ENCODE measurements around the gene THAP9. TPM values are rescaled to one million over a fixed set of nuclear protein-coding genes. Genes with fewer than 3 reads are reported as not detected.

The THAP9 gene
- total RNA-seq, 1 donor from 2014 or later: 1.9 TPM

- peaks cover 45% of the 10 kb centered on the region for H3K36me3 Mint-ChIP-seq (ENCODE audit: low read depth)
- intact Hi-C loops (cut with micrococcal nuclease): loop anchor here (5.0 to 10.0 kb wide), 4 partner anchors 244 to 586 kb away; partner anchors contain the start of genes HELQ, MRPS18C and PLAC8
- DNase-seq (ENCODE audit: low spot score): no peak
Measured at GRCh38 chr4:82868572-82868971, 32.0 kb upstream of the THAP9 start.

DNA sequence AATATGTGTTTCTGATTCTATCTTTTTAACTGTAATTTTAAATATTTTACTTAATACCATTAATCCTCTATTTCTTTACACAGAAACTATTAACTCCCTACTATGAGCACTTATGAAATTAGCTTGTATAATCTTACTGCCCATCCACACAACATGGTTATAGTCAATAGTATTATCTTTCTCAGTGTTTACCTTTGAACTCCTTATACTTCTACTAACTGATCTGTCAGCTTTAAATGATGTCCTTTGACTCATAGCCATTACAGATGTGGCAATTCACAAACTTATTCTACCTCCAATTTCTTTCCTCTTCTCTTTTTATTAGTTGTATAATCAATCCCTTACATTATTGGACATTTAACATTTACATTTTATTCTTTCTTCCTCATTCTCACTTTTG, 15.1 kb upstream of the THAP9 start:
- no peak for DNase-seq (ENCODE audit: low spot score)
- Mint-ChIP-seq H3K27ac (no peak overlapping the region), H3K4me1 (ENCODE audit: low read depth) (peaks cover 41% of the 10 kb centered on the region), H3K27me3 (ENCODE audit: insufficient read depth) (no peaks in the 10 kb centered on the region), H3K36me3 (ENCODE audit: low read depth) (peaks cover 28% of the 10 kb centered on the region), H3K4me3 (no peak overlapping the region), H3K9me3 (no peaks in the 10 kb centered on the region)
- intact Hi-C loops (cut with micrococcal nuclease): no loop called here

More at GRCh38 chr4:82868572-82868971, 32.0 kb upstream of the THAP9 start:
- Mint-ChIP-seq H3K27ac (no peak overlapping the region), H3K4me1 (ENCODE audit: low read depth) (peaks cover 37% of the 10 kb centered on the region), H3K4me3 (no peak overlapping the region), H3K27me3 (ENCODE audit: insufficient read depth) (no peaks in the 10 kb centered on the region), H3K9me3 (no peaks in the 10 kb centered on the region)

DNA sequence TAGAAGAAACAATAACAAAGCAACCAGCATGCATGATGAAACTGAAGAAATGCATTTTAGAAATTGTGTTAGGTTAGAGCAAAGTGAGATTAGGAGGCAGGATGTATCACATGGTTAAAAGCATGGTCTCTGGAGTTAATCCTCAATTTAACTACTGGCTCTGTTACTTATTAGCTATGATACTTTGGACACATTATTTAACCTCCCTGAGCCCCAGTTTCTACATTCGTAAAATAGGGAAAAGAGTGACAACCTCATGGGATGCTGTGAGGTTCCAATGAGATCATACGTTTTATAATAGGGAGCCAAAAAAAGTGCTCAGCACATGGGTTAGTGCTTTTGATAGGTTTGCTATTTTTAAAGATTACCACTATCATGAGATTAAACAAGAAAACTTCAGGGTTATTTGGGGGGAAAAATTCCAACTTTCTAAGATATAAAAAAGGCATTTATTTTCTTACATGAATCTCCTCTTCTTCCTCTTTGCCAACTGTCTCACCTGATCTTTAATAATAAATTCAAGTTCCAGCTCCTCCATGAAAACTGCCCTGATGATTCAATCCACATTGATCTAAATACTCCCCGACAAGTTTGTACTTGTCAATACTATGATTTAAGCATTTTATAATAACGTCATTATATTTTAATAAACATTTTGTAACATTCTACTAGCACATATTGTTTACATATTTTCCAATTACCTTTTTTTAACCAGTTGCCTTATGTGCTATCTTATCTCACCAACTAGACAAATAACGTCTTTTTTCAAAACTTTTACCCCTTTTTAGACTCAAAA, 14.2 kb upstream of the THAP9 start:
- DNase-seq (ENCODE audit: low spot score): no peak
- intact Hi-C loops (cut with micrococcal nuclease): no loop called here
- H3K27me3 Mint-ChIP-seq (ENCODE audit: insufficient read depth): no peaks in the 10 kb centered on the region
- H3K4me3 Mint-ChIP-seq: no peak overlapping the region
- H3K9me3 Mint-ChIP-seq: no peaks in the 10 kb centered on the region
- no peak overlapping the region for H3K27ac Mint-ChIP-seq
- peaks cover 22% of the 10 kb centered on the region for H3K36me3 Mint-ChIP-seq (ENCODE audit: low read depth)
- H3K4me1 Mint-ChIP-seq (ENCODE audit: low read depth): peaks cover 37% of the 10 kb centered on the region

- peaks cover 21% of the 10 kb centered on the region for H3K36me3 Mint-ChIP-seq (ENCODE audit: low read depth)
- peaks cover 52% of the 10 kb centered on the region for H3K4me1 Mint-ChIP-seq (ENCODE audit: low read depth)
- peak overlapping the region; percentile 88 for H3K4me3 Mint-ChIP-seq
- H3K9me3 Mint-ChIP-seq: no peaks in the 10 kb centered on the region
- intact Hi-C loops (cut with micrococcal nuclease): no loop called here
- no peak for DNase-seq (ENCODE audit: low spot score)
- H3K27ac Mint-ChIP-seq: peak overlapping the region; percentile 86
- no peaks in the 10 kb centered on the region for H3K27me3 Mint-ChIP-seq (ENCODE audit: insufficient read depth)
Measured at GRCh38 chr4:82889287-82889686, 11.2 kb upstream of the THAP9 start.

DNA sequence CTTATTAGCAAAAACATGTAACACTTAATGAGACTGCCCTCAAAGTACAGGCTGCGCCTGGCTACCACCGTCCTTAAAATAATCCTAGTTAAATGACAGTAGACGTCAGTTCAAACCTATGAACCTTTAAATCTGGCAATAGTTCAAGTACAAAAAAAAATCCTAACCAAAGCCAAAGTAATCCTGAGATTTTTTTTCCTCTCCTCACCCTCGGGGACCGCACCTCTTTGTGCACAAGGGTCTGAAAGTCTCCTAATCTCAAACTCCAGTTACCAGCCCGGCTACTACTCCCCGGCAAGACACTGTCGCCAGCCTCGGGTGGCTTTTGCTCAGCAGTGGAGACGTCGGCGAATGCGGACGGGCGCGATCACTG, 10.0 kb upstream of the THAP9 start:
- Mint-ChIP-seq H3K27ac (peak overlapping the region; percentile 86), H3K4me1 (ENCODE audit: low read depth) (peaks cover 53% of the 10 kb centered on the region), H3K9me3 (no peaks in the 10 kb centered on the region), H3K4me3 (peak overlapping the region; percentile 88), H3K27me3 (ENCODE audit: insufficient read depth) (no peaks in the 10 kb centered on the region), H3K36me3 (ENCODE audit: low read depth) (peaks cover 26% of the 10 kb centered on the region)
- intact Hi-C loops (cut with micrococcal nuclease): loop anchor here (1.0 to 2.0 kb wide), 3 partner anchors 9 to 460 kb away; partner anchors contain the start of genes ENOPH1 and HNRNPDL
- DNase-seq (ENCODE audit: low spot score): no peak

GRCh38 chr4:82890901-82891706, 9.4 kb upstream of the THAP9 start, which contains the start of gene SEC31A:
SEC31A (minus strand) TSS chr4:82891153; CDS start chr4:82881936, 9,217 bp downstream.
- Mint-ChIP-seq H3K27ac (peak within 1 kb of the TSS; percentile 86), H3K4me3 (peak within 1 kb of the TSS; percentile 88), H3K9me3 (no peaks in the 10 kb centered on the region), H3K36me3 (ENCODE audit: low read depth) (peaks cover 22% of the 10 kb centered on the region), H3K27me3 (ENCODE audit: insufficient read depth) (no peaks in the 10 kb centered on the region), H3K4me1 (ENCODE audit: low read depth) (peaks cover 51% of the 10 kb centered on the region)
- DNase-seq (ENCODE audit: low spot score): peak; percentile 96
- intact Hi-C loops (cut with micrococcal nuclease): loop anchor here (1.0 to 2.0 kb wide), 8 partner anchors 8 to 460 kb away; partner anchors contain the start of genes COPS4, ENOPH1, HNRNPDL and LIN54

GRCh38 chr4:82891707-82892466, 8.6 kb upstream of the THAP9 start:
- H3K4me1 Mint-ChIP-seq (ENCODE audit: low read depth): peaks cover 53% of the 10 kb centered on the region
- intact Hi-C loops (cut with micrococcal nuclease): loop anchor here (1.0 to 2.0 kb wide), 7 partner anchors 7 to 461 kb away; partner anchors contain the start of genes COPS4, ENOPH1, HNRNPDL and LIN54
- peaks cover 24% of the 10 kb centered on the region for H3K36me3 Mint-ChIP-seq (ENCODE audit: low read depth)
- H3K4me3 Mint-ChIP-seq: peak overlapping the region; percentile 88
- DNase-seq (ENCODE audit: low spot score): no peak
- no peaks in the 10 kb centered on the region for H3K27me3 Mint-ChIP-seq (ENCODE audit: insufficient read depth)
- peak overlapping the region; percentile 86 for H3K27ac Mint-ChIP-seq
- H3K9me3 Mint-ChIP-seq: no peaks in the 10 kb centered on the region

GRCh38 chr4:82892467-82892802, 8.1 kb upstream of the THAP9 start:
- no peak overlapping the region for H3K27ac Mint-ChIP-seq
- peak overlapping the region; percentile 88 for H3K4me3 Mint-ChIP-seq
- no peaks in the 10 kb centered on the region for H3K27me3 Mint-ChIP-seq (ENCODE audit: insufficient read depth)
- H3K36me3 Mint-ChIP-seq (ENCODE audit: low read depth): peaks cover 27% of the 10 kb centered on the region
- H3K9me3 Mint-ChIP-seq: no peaks in the 10 kb centered on the region
- DNase-seq (ENCODE audit: low spot score): no peak
- H3K4me1 Mint-ChIP-seq (ENCODE audit: low read depth): peaks cover 51% of the 10 kb centered on the region
- intact Hi-C loops (cut with micrococcal nuclease): no loop called here

DNA sequence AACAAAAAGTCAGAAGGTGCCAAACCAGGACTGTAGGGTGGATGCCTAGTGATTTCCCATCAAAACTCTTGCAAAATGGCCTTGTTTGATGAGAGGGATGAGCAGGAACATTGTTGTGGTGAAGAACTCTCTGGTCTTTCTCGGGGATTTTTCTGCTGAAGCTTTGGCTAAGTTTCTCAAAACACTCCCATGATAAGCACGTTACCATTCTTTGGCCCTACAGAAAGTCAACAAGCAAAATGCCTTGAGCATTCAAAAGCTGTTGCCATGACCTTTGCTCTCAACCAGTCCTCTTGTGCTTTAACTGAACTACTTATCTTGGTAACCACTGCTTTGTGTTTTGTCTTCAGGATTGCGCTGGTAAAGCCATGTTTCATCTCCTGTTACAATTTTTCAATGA, 6.6 kb upstream of the THAP9 start:
- intact Hi-C loops (cut with micrococcal nuclease): no loop called here
- H3K9me3 Mint-ChIP-seq: no peaks in the 10 kb centered on the region
- no peaks in the 10 kb centered on the region for H3K27me3 Mint-ChIP-seq (ENCODE audit: insufficient read depth)
- H3K4me3 Mint-ChIP-seq: no peak overlapping the region
- no peak for DNase-seq (ENCODE audit: low spot score)
- H3K36me3 Mint-ChIP-seq (ENCODE audit: low read depth): peaks cover 36% of the 10 kb centered on the region
- peaks cover 48% of the 10 kb centered on the region for H3K4me1 Mint-ChIP-seq (ENCODE audit: low read depth)
- no peak overlapping the region for H3K27ac Mint-ChIP-seq

DNA sequence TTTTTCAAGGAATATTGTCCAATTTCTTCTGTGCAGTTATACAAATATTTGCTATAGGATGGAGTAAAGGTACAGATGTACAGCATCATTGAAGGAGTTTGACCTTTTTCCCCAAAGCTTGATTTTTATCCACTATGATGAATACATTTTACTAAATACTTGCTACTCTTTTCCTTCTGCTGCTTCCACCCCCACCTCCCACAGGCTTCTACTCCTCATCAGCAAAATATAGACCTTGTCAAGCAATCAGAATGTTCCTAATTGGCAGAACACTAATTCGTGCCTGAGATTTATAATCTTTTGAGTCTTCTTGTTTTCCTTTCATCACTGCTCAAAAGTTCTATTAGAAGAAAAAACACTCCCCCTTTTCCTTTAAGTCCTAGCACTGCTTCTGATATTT, 3.8 kb upstream of the THAP9 start:
- H3K27ac Mint-ChIP-seq: no peak overlapping the region
- peaks cover 38% of the 10 kb centered on the region for H3K36me3 Mint-ChIP-seq (ENCODE audit: low read depth)
- H3K9me3 Mint-ChIP-seq: no peaks in the 10 kb centered on the region
- no peaks in the 10 kb centered on the region for H3K27me3 Mint-ChIP-seq (ENCODE audit: insufficient read depth)
- intact Hi-C loops (cut with micrococcal nuclease): no loop called here
- no peak for DNase-seq (ENCODE audit: low spot score)
- H3K4me1 Mint-ChIP-seq (ENCODE audit: low read depth): peaks cover 34% of the 10 kb centered on the region
- H3K4me3 Mint-ChIP-seq: no peak overlapping the region

GRCh38 chr4:82898322-82899243, 2.0 kb upstream of the THAP9 start:
- Mint-ChIP-seq H3K36me3 (ENCODE audit: low read depth) (peaks cover 37% of the 10 kb centered on the region), H3K4me1 (ENCODE audit: low read depth) (peaks cover 29% of the 10 kb centered on the region), H3K4me3 (no peak overlapping the region), H3K27me3 (ENCODE audit: insufficient read depth) (no peaks in the 10 kb centered on the region), H3K27ac (peak overlapping the region; percentile 22), H3K9me3 (no peaks in the 10 kb centered on the region)
- intact Hi-C loops (cut with micrococcal nuclease): loop anchor here (1.0 kb wide), 1 partner anchor 7 kb away; the partner anchor contains the start of gene SEC31A
- DNase-seq (ENCODE audit: low spot score): no peak

Measured in activated T-helper 1 cell treated with anti-CD3 and anti-CD28 coated beads, Interleukin-12 subunit alpha, Interleukin-12 subunit beta, Interleukin-2, Interleukin-4 antibody, amounts not matched to agents 30 ng/mL and 10 ng/mL and 1 ng/mL, durations not matched to agents 14 hours and 24 hours and 36 hours (primary cell).